SU-DHL-6 (cell line): Measurements from ENCODE around the gene POFUT2.

Experiments
- EZH2phosphoT487 ChIP-seq: fragments of 200-600 bp; sonication (generic), shearing (Covaris generic); conservative IDR thresholded peaks from 2 replicates; pipeline ENCODE4 v1.6.1; 2018; ENCODE audit warnings: mild to moderate bottlenecking, antibody characterized with exemption, low read length, moderate library complexity, mixed read lengths
- TF ChIP-seq, protein P1 (sequence below): fragments of 200-600 bp; sonication (generic); IDR thresholded peaks from one replicate; pipeline ENCODE4 v1.5.1; 2017; ENCODE audit warnings: antibody characterized with exemption, mild to moderate bottlenecking, low read length, moderate library complexity; ENCODE audit not compliant: insufficient read depth, poor library complexity, severe bottlenecking

DNA sequence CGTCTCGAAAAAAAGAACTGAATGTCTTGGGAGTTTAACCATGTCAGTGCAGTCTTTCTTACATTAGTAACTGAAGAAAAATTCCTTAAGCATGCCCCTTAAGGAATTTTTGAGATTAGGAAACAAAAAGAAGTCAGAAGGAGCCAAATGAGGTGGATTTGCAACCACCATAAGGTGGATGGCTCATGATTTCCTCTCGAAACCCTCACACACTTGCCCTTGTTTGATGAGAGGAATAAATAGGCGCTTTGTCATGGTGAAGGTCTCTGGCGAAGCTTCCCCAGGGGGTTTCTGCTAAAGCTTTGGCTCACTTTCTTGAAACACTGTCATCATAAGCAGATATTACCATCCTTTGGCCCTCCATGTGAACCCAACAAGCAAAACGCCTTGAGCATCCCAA, 68.2 kb downstream of the POFUT2 start:
- TF ChIP-seq, protein P1, sequence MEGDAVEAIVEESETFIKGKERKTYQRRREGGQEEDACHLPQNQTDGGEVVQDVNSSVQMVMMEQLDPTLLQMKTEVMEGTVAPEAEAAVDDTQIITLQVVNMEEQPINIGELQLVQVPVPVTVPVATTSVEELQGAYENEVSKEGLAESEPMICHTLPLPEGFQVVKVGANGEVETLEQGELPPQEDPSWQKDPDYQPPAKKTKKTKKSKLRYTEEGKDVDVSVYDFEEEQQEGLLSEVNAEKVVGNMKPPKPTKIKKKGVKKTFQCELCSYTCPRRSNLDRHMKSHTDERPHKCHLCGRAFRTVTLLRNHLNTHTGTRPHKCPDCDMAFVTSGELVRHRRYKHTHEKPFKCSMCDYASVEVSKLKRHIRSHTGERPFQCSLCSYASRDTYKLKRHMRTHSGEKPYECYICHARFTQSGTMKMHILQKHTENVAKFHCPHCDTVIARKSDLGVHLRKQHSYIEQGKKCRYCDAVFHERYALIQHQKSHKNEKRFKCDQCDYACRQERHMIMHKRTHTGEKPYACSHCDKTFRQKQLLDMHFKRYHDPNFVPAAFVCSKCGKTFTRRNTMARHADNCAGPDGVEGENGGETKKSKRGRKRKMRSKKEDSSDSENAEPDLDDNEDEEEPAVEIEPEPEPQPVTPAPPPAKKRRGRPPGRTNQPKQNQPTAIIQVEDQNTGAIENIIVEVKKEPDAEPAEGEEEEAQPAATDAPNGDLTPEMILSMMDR = no peak
- TF ChIP-seq EZH2phosphoT487 = no peak
